PC-9 (cell line): ENCODE results near the gene CLHC1. TPM values are rescaled to one million over a fixed set of nuclear protein-coding genes. Genes with fewer than 3 reads are reported as not detected.

ENCODE experiments used
- BruUV-seq: library from RNA; stranded (reverse); fragments of 400-500 nt; replicated peaks from 2 replicates; lab custom pipeline; 2021; lab: Mats Ljungman, UMichigan
- CTCF ChIA-PET: fragments of 300-600 bp; sonication (Branson Sonifier 250); formaldehyde crosslinking; loops from one replicate; lab custom pipeline; 2022; ENCODE audit warnings: antibody characterized with exemption; lab: Charles Lee
- POLR2A ChIA-PET: fragments of 300-600 bp; sonication (Branson Sonifier 250); formaldehyde crosslinking; loops from one replicate; lab custom pipeline; 2022; ENCODE audit warnings: antibody characterized with exemption; ENCODE audit not compliant: unreplicated experiment; lab: Charles Lee
- DNase-seq, 2 experiments: peaks; one replicate each; pipeline versions ENCODE4 v3.0.0 to v3.0.0-alpha.2; 2015 to 2022; ENCODE audit warnings: mixed read lengths in 1 of 2
- H2AFZ ChIP-seq: fragments of 200-600 bp; sonication (generic); 2 replicates; pipeline ENCODE4 v1.8.1; 2017; ENCODE audit warnings: antibody characterized with exemption
- H3F3A ChIP-seq: fragments of 200-600 bp; sonication (generic); 2 replicates; pipeline ENCODE4 v1.8.1; 2017; ENCODE audit warnings: antibody characterized with exemption, mild to moderate bottlenecking, low read depth; ENCODE audit not compliant: insufficient read depth
- H3K27ac ChIP-seq: fragments of 200-600 bp; sonication (generic); 2 replicates; pipeline ENCODE4 v1.6.1; 2016; ENCODE audit warnings: mixed run types
- H3K27me3 ChIP-seq: fragments of 200-600 bp; sonication (generic); 2 replicates; pipeline ENCODE4 v1.6.1; 2016; ENCODE audit warnings: low read depth, mixed run types; ENCODE audit not compliant: insufficient read depth
- H3K36me3 ChIP-seq: fragments of 200-600 bp; sonication (generic); 2 replicates; pipeline ENCODE4 v1.6.1; 2016; ENCODE audit warnings: low read depth, mixed run types
- H3K4me1 ChIP-seq: fragments of 200-600 bp; sonication (generic); replicated peaks from 2 replicates; pipeline ENCODE4 v1.6.1; 2016; ENCODE audit warnings: mixed run types; ENCODE audit not compliant: insufficient read depth
- H3K4me2 ChIP-seq: fragments of 200-600 bp; sonication (generic); 2 replicates; pipeline ENCODE4 v1.6.1; 2017; ENCODE audit warnings: mixed run types
- H3K4me3 ChIP-seq: fragments of 200-600 bp; sonication (generic); 2 replicates; pipeline ENCODE4 v1.6.1; 2016; ENCODE audit warnings: mixed run types
- H3K79me2 ChIP-seq: fragments of 200-600 bp; sonication (generic); 2 replicates; pipeline ENCODE4 v1.6.1; 2017; ENCODE audit warnings: low read depth, mixed run types
- H3K9me2 ChIP-seq: fragments of 200-600 bp; sonication (generic); 2 replicates; pipeline ENCODE4 v1.8.1; 2017; ENCODE audit warnings: mild to moderate bottlenecking; ENCODE audit not compliant: insufficient read depth
- H3K9me3 ChIP-seq: fragments of 200-600 bp; sonication (generic); 2 replicates; pipeline ENCODE4 v1.8.1; 2016; ENCODE audit warnings: low read depth; ENCODE audit not compliant: insufficient read depth
- H4K20me1 ChIP-seq: fragments of 200-600 bp; sonication (generic); 2 replicates; pipeline ENCODE4 v1.8.1; 2017; ENCODE audit not compliant: insufficient read depth
- EZH2 ChIP-seq: fragments of 200-600 bp; sonication (generic); IDR thresholded peaks from 2 replicates; pipeline ENCODE4 v1.8.0; 2017; ENCODE audit warnings: antibody characterized with exemption, low read depth
- intact Hi-C: fragments of 100-400 bp; cut with micrococcal nuclease; formaldehyde crosslinking; loops from one replicate; pipeline ENCODE4 v1.10.0; 2022; ENCODE audit not compliant: unreplicated experiment
- total RNA-seq: library from RNA; stranded (reverse); gene quantifications from 2 replicates; pipeline ENCODE4 v1.2.3, GENCODE V29; 2021
- TF ChIP-seq, protein P1 (sequence below): fragments of 200-600 bp; sonication (generic); conservative IDR thresholded peaks from 2 replicates; pipeline ENCODE4 v1.6.1; 2017; ENCODE audit warnings: mixed run types, antibody characterized with exemption, mild to moderate bottlenecking, moderate library complexity

The CLHC1 gene
- total RNA-seq, 1 experiment from 2014 or later: 27.1 TPM

DNA sequence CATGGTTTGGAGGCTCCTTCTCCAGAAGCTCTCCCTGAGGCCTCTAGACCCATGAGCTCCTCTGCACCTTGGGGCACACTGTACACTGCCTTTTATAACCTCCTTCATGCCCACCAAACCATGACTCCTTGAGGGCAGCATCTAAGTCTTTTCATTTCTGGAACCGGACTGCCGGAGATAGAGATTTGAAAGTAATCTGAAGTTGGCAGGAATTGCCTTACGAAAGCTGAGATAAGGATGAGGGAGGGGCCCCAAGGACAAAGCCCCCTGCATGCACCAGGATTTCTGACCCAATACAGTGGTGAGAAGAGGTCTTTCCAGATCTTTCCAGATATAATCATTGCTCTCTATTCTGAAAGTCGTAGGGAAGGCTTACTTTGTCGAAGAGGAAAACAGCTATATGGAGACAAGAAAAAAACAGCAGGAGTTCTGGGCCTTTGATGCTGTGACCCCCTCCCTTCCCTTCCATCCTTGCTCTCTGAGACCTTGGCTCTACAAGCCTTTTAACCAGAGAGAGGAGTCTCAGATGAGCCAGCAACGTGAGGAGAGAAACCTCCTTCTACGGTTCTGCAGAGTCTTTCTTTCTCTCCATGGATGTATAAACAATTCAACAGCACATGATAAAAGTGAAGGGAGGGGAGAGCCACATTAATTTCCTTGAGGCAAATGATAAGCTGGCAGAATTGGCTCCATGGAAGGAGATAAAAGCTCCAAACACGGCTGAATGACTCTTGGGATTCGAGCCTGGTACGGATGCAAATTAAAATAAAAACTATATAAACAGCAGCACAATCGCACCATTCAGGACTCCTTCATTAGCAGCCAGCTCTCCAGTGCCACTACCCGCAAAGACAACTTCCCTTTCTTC lies 93.8 kb downstream of the CLHC1 start:
- CTCF ChIA-PET: no interaction called here

DNA sequence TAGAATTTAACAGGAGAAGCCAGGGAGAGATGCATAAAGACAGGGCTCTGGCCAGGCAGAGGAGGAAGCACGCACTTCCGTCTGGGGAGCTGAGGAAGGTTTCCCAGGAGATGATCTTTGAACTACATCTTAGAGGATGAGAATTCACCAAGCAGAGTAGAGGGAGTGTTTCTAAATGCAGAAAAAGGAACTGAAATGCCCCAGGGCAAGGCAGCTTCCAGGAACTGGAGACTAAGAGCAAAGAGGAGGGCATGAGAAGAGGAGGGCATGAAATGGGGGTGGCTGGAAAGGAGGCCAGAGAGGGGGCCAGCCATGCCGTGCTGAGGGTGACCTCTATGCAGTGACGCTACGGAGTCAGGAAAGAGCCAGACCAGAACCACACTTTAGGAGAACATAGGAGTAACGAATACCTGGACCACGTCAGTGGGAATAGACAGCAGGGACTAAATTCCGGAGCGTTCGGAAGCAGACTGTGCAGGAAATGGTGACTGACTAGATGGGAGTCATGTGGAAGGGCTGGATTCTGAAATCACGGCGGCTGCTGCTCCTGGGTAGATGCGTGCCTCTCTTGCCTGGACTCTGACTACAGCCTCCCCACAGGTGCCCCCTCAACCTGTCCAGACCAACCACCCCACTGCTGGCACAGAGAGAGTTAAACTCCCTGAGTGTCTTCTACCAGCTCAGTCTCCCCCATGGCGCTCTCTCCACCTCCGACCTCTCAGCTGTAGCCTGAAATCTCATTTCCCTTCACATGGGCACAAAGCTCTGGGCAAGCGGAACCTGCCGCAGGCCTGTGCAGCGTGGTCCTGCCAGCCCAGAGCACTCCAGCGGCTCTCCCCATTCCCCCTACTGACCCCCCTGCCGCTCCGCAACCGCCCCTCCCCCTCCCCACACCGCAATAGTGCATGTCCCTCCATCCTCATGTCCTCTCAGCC lies 94.8 kb downstream of the CLHC1 start:
- H3K9me3 ChIP-seq: no peaks in the 10 kb centered on the region
- no peaks in the 10 kb centered on the region for H3K79me2 ChIP-seq
- H2AFZ ChIP-seq: no peak overlapping the region
- H3K4me3 ChIP-seq: no peak overlapping the region
- H3F3A ChIP-seq: peaks cover 8% of the 10 kb centered on the region
- H3K4me2 ChIP-seq: no peak overlapping the region
- no TSS peak for BruUV-seq
- H3K4me1 ChIP-seq: peaks cover 25% of the 10 kb centered on the region
- intact Hi-C loops: no loop called here
- H3K27ac ChIP-seq: no peak overlapping the region
- no peaks in the 10 kb centered on the region for H3K9me2 ChIP-seq
- no peak for DNase-seq
- H3K27me3 ChIP-seq: no peaks in the 10 kb centered on the region
- no peaks in the 10 kb centered on the region for H4K20me1 ChIP-seq
- no peaks in the 10 kb centered on the region for H3K36me3 ChIP-seq
- TF ChIP-seq EZH2: no peak
- TF ChIP-seq, protein P1, sequence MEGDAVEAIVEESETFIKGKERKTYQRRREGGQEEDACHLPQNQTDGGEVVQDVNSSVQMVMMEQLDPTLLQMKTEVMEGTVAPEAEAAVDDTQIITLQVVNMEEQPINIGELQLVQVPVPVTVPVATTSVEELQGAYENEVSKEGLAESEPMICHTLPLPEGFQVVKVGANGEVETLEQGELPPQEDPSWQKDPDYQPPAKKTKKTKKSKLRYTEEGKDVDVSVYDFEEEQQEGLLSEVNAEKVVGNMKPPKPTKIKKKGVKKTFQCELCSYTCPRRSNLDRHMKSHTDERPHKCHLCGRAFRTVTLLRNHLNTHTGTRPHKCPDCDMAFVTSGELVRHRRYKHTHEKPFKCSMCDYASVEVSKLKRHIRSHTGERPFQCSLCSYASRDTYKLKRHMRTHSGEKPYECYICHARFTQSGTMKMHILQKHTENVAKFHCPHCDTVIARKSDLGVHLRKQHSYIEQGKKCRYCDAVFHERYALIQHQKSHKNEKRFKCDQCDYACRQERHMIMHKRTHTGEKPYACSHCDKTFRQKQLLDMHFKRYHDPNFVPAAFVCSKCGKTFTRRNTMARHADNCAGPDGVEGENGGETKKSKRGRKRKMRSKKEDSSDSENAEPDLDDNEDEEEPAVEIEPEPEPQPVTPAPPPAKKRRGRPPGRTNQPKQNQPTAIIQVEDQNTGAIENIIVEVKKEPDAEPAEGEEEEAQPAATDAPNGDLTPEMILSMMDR: no peak
- POLR2A ChIA-PET: no interaction called here
- CTCF ChIA-PET: no interaction called here

More for the DNA sequence above, 93.8 kb downstream of the CLHC1 start:
- peaks cover 27% of the 10 kb centered on the region for H3K4me1 ChIP-seq
- H3K4me2 ChIP-seq: no peak overlapping the region
- BruUV-seq: no TSS peak
- intact Hi-C loops: no loop called here
- H3K27ac ChIP-seq: no peak overlapping the region
- POLR2A ChIA-PET: no interaction called here
- peaks cover 9% of the 10 kb centered on the region for H3F3A ChIP-seq
- no peaks in the 10 kb centered on the region for H3K27me3 ChIP-seq
- TF ChIP-seq, protein P1: no peak
- no peak for TF ChIP-seq EZH2
- H3K4me3 ChIP-seq: no peak overlapping the region
- no peak overlapping the region for H2AFZ ChIP-seq
- no peaks in the 10 kb centered on the region for H3K9me3 ChIP-seq
- no peaks in the 10 kb centered on the region for H4K20me1 ChIP-seq
- DNase-seq: no peak
- no peaks in the 10 kb centered on the region for H3K9me2 ChIP-seq
- H3K36me3 ChIP-seq: no peaks in the 10 kb centered on the region
- H3K79me2 ChIP-seq: no peaks in the 10 kb centered on the region

DNA sequence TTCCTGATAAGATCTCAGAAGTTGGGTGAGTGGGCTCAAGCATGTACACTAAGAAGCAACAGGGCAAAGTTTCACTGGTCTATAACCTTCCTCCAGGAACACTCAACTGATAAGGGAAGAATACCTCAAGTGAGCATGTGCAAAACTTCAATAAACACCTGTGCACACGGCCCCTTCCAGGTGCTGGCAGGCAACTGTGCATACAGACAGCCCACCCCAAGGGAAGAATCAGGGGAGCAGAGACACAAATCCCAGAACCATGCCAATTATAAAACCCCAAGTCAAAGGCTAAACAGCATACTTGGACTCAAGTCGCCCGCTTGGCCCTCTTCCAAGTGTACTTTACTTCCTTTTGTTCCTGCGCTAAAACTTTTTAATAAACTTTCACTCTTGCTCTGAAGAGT lies 96.0 kb downstream of the CLHC1 start:
- Histone ChIP-seq H3K27me3 (no peaks in the 10 kb centered on the region), H3K4me1 (peaks cover 17% of the 10 kb centered on the region), H4K20me1 (no peaks in the 10 kb centered on the region), H3K36me3 (no peaks in the 10 kb centered on the region), H3K4me2 (no peak overlapping the region), H3K27ac (no peak overlapping the region), H3K4me3 (no peak overlapping the region), H3K9me3 (no peaks in the 10 kb centered on the region), H3K9me2 (no peaks in the 10 kb centered on the region), H2AFZ (no peak overlapping the region), H3K79me2 (no peaks in the 10 kb centered on the region), H3F3A (0 out of 2 replicates have a peak, but pooled peaks cover 3% of the 10 kb centered on the region)
- TF ChIP-seq EZH2: no peak
- TF ChIP-seq, protein P1: no peak
- no TSS peak for BruUV-seq
- intact Hi-C loops: no loop called here
- no peak for DNase-seq
- CTCF ChIA-PET: no interaction called here
- POLR2A ChIA-PET: no interaction called here
